ENCODE results near the gene PNMA1.
A peak's percentile ranks its signal among the peaks of the same experiment; 100 is the strongest.

Gene PNMA1

DNA sequence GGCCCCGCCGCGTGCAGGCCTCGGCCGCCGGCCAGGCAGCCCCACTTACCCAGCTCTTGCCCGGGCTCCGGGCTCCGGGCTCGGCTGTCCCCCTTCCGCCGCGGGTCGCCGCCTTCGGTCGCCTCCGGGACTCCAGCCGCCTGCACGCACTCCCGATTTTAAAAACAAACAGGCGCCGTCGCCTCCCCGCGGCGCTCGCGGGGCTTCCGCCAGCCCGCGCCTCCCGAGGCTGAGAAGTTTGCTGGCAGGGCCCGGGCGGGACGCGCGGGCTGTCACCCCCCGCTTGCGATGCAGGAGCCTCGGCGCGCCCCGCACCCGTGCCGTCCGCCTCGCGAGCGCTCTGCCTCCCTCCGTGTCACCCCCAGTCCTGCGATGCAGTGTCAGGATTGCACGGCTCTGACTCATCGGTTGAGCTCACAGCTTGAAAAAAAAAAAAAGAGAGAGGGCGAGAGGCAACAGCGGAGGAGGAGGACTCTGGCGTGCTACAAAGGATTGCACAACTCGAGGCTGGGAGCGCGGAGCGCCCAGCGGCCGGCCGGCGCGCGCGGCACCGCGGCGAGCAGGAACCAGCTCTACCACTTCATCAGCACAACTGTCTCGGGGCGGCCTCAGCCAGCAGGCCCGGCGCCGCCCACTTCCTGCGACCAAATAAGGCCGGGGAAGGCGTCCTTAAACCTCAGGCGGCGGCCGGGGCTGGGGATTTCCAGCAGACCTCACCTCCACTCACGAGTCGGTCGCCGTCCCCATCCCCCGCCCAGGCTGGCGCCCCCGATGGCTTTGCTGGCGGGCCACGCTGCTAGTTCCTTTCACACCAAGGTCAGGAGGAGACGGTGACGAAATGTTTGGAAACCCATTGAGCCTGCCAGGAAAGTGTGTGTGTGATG is 45.8 kb upstream of the PNMA1 start:
- DNase-seq (ENCODE audit: low spot score): peak; percentile 94

DNA sequence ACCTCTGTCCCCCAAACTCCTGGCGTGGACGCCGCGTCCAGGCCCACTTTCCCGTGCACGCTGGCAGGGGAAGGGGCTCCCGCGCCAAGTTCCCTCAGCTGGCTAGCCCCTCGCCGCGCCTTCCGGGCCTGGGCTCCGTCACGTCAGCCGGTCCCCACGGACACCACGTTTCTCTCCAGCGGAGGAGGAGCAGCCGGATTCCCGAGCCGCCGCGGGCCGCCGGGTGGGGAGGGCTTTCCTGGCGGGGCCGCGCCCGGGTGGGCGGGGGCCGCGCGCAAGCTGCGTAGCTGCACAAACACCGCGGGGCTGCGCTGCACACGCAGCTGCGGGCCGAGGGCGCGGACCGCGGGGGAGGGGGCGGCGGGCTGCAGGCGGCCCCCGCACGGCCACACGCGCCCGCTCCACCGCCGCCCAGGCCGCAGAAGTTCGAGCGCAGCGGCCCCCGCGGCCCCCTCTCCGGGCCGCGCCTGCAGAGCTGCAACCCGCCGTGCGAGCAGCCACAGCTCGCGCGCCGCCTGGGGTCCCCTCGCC is 45.1 kb upstream of the PNMA1 start:
- DNase-seq (ENCODE audit: low spot score): peak; percentile 66
- TF ChIP-seq, protein P1, sequence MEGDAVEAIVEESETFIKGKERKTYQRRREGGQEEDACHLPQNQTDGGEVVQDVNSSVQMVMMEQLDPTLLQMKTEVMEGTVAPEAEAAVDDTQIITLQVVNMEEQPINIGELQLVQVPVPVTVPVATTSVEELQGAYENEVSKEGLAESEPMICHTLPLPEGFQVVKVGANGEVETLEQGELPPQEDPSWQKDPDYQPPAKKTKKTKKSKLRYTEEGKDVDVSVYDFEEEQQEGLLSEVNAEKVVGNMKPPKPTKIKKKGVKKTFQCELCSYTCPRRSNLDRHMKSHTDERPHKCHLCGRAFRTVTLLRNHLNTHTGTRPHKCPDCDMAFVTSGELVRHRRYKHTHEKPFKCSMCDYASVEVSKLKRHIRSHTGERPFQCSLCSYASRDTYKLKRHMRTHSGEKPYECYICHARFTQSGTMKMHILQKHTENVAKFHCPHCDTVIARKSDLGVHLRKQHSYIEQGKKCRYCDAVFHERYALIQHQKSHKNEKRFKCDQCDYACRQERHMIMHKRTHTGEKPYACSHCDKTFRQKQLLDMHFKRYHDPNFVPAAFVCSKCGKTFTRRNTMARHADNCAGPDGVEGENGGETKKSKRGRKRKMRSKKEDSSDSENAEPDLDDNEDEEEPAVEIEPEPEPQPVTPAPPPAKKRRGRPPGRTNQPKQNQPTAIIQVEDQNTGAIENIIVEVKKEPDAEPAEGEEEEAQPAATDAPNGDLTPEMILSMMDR (IDR thresholded peaks at IDR 0.05; ENCODE audit: borderline replicate concordance, control extremely low read depth, extremely low read depth, insufficient read depth, missing control alignments): peak; percentile 35
- in situ Hi-C loops (cut with MboI; ENCODE audit: low sequenced_read_pairs, unreplicated experiment): no loop called here

More for the DNA sequence above, 45.8 kb upstream of the PNMA1 start:
- in situ Hi-C loops (cut with MboI; ENCODE audit: low sequenced_read_pairs, unreplicated experiment): no loop called here
- TF ChIP-seq, protein P1 (IDR thresholded peaks at IDR 0.05; ENCODE audit: borderline replicate concordance, control extremely low read depth, extremely low read depth, insufficient read depth, missing control alignments): no peak

DNA sequence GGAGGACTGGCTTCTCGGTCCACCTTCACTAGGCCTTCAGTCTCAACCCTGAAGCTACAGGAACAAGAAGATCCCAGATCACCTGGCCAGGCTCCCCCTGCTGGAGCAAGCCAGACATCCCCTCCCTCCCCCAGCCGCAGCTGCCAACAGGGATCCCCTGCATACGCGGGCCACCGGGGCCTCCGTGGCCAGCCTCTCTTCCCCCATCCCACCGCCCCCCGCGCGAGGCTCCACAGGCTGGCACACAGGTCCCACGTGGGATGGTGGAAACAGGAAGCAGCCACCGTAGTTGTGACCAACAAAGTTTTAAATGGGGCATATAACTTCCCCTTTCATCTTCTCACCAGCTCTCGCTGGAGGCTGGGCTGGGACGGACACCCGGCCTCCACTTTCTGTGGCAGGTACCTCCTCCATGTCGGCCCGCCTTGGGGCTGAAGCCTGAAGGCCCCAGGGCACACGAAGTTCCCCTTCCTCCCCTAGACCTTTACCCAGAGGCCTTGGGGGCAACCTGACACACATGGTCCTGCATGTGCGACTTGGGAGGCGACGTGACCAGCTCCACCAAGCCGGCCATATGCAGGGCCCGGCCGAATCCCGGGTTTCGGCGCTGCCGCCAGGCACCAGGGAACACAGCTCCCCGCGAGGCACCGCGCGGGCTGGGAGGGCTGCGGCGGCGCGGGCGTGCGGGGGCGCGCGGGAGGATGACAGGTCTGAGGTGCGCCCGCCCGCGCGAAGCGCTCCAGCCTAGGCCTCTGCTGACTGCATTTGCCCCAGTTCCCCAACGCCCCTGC is 44.4 kb upstream of the PNMA1 start:
- DNase-seq (ENCODE audit: low spot score): peak; percentile 76
- in situ Hi-C loops (cut with MboI; ENCODE audit: low sequenced_read_pairs, unreplicated experiment): no loop called here
- TF ChIP-seq, protein P1 (IDR thresholded peaks at IDR 0.05; ENCODE audit: borderline replicate concordance, control extremely low read depth, extremely low read depth, insufficient read depth, missing control alignments): peak; percentile 51

DNA sequence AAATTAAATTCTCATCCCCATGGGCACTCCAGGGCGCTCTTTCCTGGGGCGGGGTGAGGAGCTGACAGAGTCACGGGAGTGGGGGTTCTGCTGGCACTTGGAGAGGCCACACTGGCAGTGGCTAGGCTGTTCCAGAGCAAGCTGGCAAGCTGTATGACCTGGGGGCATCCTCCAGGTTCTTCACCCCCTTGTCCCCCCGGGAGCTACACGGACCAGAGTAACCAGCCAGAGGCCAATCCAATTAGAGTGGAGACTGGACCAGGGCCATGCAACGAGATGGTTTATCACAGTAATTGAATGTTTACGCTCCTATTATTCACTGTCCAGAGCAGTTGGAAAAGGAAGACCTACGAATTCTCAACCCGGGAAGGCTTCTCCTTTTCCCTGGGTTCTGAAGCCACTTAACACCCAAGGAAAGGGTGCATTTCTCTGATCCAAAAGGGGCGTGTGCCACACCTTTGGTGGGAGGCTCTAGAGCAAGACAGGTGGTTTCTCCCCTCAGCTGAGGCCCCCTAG is 43.8 kb upstream of the PNMA1 start:
- TF ChIP-seq, protein P1 (IDR thresholded peaks at IDR 0.05; ENCODE audit: borderline replicate concordance, control extremely low read depth, extremely low read depth, insufficient read depth, missing control alignments): no peak
- in situ Hi-C loops (cut with MboI; ENCODE audit: low sequenced_read_pairs, unreplicated experiment): no loop called here
- no peak for DNase-seq (ENCODE audit: low spot score)

DNA sequence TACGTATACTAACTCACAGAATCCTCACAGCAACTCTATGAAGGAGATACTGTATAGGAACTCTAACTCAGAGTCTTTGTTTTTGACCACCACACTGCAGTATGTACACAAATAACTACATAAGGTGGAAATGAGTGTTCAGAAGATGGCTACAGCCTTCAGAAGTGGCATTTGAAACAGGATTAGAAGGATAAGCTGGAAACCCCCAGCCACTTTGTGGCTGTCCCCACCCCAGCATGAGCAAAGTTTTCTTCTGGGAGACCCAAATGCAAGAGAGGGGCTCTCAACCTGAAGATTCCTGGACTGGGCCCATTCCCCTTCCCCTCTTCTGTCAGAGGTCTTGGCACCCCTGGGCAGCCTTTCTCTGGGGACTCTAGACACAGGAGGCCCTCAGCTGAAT is 43.2 kb upstream of the PNMA1 start:
- in situ Hi-C loops (cut with MboI; ENCODE audit: low sequenced_read_pairs, unreplicated experiment): no loop called here
- TF ChIP-seq, protein P1 (IDR thresholded peaks at IDR 0.05; ENCODE audit: borderline replicate concordance, control extremely low read depth, extremely low read depth, insufficient read depth, missing control alignments): no peak
- DNase-seq (ENCODE audit: low spot score): no peak

DNA sequence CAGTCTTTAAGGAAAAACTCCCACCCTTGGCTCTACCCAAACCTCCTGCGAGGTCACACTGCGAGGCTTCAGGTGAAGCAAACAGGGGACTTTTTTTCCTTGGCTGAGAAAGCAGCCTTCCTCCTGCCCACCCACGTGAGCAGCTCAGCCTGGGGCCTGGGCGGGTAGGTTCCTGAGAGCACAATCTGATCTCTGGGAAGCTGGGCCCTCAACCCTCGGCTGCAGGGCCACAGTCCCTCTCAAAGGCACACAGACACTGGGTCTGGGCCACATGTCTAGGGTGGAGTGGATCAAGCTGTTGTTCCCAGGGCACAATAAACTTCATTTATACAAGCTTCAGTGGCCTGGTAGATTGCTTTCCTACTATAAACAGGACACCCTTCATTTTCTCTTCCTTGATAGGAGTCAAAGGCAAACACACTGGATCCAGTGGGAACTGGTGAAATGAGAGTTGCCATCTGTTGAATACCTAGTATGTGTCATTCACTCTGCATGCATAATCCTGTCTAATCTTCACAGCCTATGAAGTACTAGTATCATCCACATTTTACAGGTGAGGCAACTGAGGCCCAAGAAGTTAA is 41.3 kb upstream of the PNMA1 start:
- in situ Hi-C loops (cut with MboI; ENCODE audit: low sequenced_read_pairs, unreplicated experiment): no loop called here
- TF ChIP-seq, protein P1 (IDR thresholded peaks at IDR 0.05; ENCODE audit: borderline replicate concordance, control extremely low read depth, extremely low read depth, insufficient read depth, missing control alignments): no peak
- no peak for DNase-seq (ENCODE audit: low spot score)

All from GM13976 (cell line).